HepG2 (cell line): Measurements from ENCODE around the gene MYBL2.

ENCODE experiments used
- CTCF ChIP-seq: sonication (generic); formaldehyde crosslinking; IDR thresholded peaks from 2 replicates; pipeline ENCODE4 v1.5.0; 2020; ENCODE audit warnings: mild to moderate bottlenecking, missing genetic modification reagents, moderate library complexity
- FOXA3 ChIP-seq: IDR thresholded peaks from 2 replicates; pipeline ENCODE4 v1.6.1; 2016; ENCODE audit warnings: missing genetic modification reagents, missing compliant biosample characterization
- NR2F1 ChIP-seq, 2 experiments: fragments of 450-650 bp in 1 of 2; formaldehyde crosslinking in 1 of 2; IDR thresholded peaks; 2 replicates each; pipeline versions ENCODE4 v1.5.0 to v1.6.1; 2016 to 2020; ENCODE audit warnings: mild to moderate bottlenecking in 1 of 2, missing compliant biosample characterization in 1 of 2, missing genetic modification reagents in 1 of 2, moderate library complexity in 1 of 2
- ZNF282 ChIP-seq: fragments of 450-650 bp; IDR thresholded peaks from 2 replicates; pipeline ENCODE4 v1.6.1; 2018; ENCODE audit not compliant: partially characterized antibody
- ZSCAN30 ChIP-seq: sonication (generic); formaldehyde crosslinking; IDR thresholded peaks from 2 replicates; pipeline ENCODE4 v1.5.0; 2020; ENCODE audit warnings: mild to moderate bottlenecking, missing genetic modification reagents
- TF ChIP-seq, protein P1 (sequence below): sonication (generic); formaldehyde crosslinking; IDR thresholded peaks from 2 replicates; pipeline ENCODE4 v1.4.0; 2020; ENCODE audit warnings: missing genetic modification reagents
- TF ChIP-seq, protein P2 (sequence below): IDR thresholded peaks from 2 replicates; pipeline ENCODE4 v1.6.1; 2012; ENCODE audit warnings: inconsistent platforms

- TF ChIP-seq, protein P1, sequence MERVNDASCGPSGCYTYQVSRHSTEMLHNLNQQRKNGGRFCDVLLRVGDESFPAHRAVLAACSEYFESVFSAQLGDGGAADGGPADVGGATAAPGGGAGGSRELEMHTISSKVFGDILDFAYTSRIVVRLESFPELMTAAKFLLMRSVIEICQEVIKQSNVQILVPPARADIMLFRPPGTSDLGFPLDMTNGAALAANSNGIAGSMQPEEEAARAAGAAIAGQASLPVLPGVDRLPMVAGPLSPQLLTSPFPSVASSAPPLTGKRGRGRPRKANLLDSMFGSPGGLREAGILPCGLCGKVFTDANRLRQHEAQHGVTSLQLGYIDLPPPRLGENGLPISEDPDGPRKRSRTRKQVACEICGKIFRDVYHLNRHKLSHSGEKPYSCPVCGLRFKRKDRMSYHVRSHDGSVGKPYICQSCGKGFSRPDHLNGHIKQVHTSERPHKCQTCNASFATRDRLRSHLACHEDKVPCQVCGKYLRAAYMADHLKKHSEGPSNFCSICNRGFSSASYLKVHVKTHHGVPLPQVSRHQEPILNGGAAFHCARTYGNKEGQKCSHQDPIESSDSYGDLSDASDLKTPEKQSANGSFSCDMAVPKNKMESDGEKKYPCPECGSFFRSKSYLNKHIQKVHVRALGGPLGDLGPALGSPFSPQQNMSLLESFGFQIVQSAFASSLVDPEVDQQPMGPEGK: no peak
- TF ChIP-seq NR2F1 (CRISPR knock-in tag; IDR thresholded peaks at IDR 0.05): no peak
- TF ChIP-seq CTCF (CRISPR knock-in tag): no peak
- no peak for TF ChIP-seq ZNF282
- TF ChIP-seq, protein P2, sequence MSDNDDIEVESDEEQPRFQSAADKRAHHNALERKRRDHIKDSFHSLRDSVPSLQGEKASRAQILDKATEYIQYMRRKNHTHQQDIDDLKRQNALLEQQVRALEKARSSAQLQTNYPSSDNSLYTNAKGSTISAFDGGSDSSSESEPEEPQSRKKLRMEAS: no peak
- no peak for TF ChIP-seq ZSCAN30 (CRISPR knock-in tag)
- TF ChIP-seq FOXA3: no peak
These were observed 69.8 kb downstream of the MYBL2 start for GRCh38 chr20:43736588-43737158.
